ENCODE results near the gene DNAH10.
"Not testable (repeated sequence)": the region's sequence is repeated elsewhere in the genome, so short reads cannot be mapped to it uniquely, and the experiment has no call there.

DNAH10 gene

DNA sequence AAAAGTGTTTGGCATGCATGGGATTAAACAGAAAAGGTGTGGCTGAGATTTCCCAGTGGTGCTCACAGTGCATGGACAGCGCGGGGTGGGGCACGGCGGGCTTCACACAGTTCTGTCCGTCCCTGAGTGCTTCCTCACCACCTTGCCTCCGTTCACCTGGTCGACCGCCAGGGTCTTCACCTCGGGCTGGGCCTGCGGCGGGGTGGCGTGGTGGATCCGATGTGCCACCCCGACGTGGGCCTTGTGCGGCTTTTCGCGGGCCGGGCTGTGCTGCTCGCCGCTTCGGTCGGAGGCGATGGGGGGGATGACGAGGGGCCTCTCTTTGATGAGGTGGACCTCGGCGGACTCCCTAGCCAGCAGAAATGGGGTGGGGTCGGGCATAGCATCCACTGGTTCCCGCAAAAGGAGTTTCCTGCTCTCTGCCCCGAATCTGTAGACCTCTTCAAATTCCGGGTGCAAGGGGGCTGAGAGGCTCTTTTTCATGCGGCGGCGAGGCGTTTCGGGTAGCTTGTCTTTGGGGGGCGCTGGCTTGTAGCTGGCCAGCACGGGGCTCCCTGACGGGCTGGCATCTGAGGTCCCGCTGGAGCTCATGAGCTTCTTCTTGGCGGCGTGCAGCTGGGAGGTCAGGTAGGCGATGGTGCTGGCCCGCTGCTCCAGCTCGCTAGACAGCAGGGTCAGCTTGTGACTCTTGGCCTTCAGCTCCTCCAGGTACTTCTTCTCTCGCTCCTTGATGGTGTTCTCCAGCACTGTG, 175.0 kb downstream of the DNAH10 start:
- no peak for DNase-seq

DNA sequence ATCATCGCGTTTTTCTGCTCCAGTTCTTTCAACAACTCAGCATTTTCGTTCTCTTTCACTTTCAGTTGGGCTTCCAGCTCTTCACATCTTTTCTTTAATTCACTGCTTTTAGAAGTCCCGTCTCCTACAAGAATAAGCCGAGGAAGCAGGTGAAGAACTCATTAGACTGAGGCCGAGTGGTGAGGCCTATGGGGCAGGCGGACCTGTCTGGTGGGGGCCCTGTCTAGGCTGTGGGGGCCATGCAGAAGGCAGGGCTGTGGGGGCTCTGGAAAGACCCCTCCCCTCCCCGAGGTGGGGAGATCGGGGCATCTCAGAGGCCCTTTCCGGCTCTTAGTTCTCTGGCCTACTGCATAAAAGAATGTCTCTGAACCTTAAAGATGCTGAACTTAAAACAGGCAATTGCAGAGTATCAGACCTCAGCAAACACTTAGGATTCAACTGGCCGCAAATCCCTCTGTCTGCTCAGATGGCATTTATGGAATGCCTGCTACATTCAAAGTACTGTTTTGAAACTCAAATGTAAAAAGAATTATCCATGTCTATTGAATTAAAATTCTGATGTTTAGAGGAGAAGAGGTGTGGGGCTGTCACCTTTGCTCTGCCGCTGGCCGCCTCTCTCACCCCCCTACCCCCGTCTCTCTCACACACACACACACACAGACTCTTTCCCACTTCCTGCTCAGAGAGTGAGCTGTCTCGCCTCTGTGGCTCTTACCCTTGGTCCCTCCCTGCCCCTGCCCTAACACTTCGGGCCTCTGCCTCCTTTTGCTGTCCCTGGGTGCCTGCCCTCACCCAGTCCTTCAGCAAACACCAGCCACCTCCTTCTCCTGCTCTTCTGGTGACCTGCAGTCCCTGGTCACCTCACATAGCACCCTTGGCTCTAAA, 175.8 kb downstream of the DNAH10 start:
- DNase-seq = peak; percentile 21

DNA sequence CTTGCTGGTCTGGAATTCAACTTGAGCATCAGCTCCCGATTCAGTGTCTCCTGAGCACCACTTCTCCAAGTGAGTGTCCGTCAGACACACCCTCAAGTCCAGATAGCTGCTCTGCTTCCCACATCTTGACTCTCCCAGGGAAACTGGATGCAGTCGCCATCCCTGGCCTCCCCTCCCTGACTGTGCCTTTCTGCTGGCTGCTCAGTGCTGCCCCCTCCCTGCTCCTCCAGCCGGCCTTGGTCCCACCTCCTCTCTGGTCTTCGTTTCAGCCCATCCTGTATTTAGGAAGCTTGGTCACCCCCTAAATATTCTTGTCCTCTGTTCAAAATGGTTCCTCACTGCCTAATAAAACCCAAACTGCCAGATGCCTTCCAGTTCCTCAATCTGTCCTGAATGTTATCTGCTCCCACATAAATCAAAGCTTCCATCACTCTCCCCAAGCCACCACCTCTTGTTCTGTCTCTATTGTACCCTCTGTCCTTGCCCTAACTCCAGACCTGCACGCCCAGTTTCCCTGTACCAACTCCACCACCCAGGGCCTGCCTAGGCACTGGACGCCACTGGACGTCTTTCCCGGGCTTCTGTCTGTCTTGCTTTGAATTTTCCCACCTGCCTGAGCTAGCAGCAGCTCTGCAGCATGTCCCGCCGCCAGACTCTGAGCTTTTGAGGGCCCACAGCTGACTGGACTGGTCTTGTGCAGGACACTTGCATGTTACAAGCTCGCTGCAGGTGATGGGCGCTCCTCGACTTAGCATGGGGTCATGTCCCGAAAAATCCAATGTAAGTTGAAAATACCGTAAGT, 176.8 kb downstream of the DNAH10 start:
- no peak for DNase-seq

DNA sequence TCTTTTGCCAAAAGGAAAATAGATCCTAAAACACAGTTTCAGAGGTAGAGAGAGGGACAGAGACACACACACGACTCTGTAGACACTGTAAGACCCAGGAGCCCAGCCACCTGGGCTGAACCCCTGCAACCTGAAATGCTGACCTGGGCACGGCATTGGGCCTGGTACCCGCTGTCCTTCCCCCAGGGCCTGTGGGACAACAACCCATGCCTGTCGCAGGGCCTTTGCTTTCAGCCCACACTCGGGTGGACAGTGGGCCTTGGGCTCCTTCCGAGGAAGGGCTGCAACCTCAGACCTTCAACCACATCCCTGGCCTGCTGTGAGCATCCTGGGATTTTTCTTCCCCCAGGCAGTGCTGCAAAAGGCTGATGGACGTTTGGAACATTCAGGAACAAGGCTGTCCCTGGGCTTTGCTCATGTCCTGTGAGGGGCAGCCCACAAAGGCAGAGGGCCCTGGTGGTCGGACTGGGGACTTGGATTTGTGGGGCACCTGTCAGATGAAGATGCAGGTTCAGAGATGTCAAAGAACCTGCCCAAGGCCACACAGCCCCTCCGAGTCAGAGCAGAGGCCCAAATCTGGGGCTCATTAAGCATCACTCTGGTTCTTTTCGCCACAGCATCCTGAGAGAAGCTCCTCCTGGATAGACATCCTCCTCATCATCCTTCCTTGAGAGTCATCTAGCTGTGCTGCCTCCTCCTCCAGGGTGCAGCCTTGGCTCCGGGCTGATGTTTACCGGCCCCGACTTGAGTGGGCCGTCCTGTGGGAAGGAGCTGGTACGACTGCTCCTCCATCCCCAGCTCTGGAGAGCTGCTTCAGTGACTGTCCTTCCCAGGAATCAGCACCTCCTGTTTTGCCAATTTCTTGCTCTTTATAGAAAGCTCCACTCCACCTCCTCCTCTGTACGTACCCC, 177.9 kb downstream of the DNAH10 start:
- no peak for DNase-seq

DNA sequence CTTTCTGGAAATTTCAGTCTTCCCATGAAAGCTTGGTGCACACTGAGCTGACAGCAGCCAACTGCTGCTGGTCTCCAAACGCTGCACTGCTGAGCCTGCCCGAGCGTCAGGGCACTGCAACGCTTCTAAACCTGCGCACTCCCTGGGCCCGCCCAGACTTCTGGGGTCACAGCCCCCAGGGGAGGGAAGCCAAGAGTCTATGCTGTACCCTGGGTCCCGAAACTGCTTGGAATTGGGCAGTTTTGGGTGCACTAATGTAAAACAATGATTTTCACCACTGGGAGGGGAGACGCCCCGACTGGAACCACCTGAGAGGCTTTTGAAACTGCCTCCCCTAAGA, 178.5 kb downstream of the DNAH10 start:
- no peak for DNase-seq

DNA sequence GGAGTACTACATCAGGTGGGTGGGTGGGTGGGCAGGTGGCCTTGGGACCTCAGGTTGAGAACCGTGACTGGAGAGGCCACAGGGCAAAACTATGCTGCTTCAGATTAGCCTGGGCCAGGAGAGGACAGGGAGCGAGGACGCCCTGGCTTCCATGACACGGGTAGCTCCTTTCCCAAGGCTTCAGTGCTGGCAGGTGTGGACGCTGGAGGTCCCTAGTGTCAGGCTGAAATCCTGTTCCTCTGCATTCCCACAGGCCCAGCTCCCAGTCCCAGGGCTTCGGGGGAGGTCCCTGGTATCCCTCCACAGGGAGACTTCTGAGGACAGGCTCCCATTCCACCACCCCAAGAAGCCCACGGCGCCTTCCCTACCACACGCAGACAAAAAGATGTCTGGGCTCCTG, 178.9 kb downstream of the DNAH10 start:
- DNase-seq = no peak

DNA sequence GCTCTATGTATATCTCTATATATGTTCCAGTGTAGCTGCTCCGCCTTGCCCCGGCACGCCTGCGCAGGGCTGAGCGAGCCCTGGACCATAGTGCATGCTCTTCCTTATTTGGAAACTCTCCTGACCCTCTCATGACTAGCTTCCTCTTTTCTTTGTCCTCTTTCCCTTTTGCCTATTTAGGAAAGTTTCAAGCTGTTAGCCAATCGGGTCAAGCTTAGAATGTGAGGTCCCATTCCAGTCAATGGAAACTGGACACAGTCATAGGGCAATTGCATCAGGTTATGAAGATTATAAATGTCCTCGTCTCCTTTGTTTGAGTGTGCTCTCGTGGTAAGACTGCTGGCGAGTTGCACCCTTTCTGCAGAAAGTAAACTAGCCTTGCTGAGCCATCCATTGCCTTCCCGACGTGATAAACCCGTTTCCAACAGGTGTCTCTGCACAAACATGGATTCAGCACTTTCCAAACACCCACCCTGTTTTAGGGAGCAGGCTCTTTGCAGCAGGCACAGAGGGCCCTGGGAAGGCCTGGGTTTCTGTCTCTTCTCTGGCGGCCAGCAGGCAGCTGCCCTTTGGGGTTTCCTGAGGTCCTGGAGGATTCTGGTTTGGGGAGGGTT, 179.6 kb downstream of the DNAH10 start:
- DNase-seq = no peak

DNA sequence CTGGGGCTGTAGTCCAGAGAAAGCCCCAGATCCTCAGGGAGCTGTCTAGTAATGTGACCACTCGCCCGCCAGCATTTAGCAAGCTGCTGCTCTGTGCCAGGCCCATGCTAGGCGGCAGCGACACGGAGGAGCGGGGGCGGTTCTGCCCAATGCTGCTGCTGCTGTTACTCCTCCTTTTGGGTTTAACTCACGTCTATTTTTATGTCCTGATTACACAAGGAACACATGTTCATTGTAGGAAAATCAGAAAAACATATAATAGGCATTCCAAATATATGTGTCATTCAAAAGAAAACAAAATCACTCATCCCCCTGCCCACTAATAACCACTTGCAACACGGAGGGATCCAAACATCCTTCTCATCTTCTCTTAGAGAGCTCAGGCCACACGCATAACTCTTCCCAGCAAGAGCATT, 180.1 kb downstream of the DNAH10 start:
- DNase-seq = no peak

DNA sequence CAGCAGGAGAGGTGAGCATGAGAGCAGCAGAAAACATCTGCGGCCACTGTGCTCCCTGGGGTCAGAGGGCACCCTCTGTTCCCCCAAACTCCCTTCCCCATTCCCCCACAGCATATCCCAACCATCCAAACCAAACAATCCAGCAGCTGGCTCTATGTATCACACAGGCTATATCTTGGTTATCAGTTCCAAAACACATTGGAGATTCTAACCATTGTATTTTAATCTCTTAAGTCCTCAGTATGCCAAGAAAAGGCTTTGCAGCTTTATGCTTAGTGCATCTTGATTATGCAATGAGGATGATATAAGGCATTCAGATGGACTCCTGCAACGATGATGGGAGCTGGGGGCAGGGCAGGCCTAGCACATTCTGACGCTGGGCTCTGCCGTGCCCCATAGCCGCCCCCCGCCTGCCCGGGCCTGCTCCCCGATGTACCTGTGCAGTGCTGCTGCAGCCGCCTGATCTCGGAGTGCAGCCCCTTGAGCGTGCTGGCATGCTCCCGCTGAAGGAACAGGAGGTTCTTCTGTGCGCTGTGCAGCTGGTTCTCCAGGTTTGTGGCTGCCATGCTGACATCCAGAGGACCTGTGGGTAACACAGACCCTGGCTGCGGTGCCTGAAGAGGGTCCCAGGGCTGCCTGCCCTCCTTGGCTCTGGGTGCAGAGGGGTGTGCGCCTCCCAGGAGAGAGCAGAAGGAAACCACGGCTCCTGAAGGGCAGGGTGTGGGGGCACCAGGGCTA, 181.0 kb downstream of the DNAH10 start:
- DNase-seq = no peak

DNA sequence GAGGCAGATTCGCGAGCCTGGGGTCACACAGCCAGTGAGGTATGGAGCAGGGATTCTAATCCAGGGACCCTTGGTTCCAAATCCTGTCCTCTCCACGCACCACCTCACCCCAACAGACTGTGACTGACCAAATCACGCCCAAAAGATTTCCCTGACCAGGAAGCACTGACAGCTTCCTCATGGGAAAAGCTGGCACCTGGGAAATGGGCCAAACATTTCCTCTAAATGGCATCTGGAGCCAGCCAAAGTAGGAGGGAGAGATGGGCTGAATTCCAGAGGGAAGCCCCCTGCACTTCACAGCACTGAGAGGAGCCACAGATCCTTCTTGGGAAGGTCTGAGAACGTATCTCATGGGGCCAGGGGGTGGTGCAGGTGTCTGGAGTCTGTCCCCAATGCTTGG, 181.7 kb downstream of the DNAH10 start:
- DNase-seq = no peak

DNA sequence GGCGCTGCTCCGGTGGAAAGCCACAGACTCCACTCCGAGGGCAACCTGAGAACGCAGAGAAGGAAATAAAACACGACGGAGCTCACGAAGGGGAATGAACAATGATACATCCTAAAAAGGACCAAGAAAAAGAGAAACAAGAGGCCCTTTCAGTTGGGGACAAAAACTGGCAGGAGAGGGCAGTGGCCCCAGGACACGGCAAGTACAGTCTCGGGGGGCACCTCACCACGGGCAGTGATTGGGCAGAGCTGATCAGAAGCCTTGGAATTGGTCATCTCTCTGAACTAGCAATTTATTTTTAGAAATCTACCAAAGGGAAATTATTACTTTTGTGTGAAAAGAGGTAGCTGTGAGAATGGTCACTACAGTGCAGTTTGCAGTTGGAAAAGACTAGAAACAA, 182.6 kb downstream of the DNAH10 start:
- no peak for DNase-seq

DNA sequence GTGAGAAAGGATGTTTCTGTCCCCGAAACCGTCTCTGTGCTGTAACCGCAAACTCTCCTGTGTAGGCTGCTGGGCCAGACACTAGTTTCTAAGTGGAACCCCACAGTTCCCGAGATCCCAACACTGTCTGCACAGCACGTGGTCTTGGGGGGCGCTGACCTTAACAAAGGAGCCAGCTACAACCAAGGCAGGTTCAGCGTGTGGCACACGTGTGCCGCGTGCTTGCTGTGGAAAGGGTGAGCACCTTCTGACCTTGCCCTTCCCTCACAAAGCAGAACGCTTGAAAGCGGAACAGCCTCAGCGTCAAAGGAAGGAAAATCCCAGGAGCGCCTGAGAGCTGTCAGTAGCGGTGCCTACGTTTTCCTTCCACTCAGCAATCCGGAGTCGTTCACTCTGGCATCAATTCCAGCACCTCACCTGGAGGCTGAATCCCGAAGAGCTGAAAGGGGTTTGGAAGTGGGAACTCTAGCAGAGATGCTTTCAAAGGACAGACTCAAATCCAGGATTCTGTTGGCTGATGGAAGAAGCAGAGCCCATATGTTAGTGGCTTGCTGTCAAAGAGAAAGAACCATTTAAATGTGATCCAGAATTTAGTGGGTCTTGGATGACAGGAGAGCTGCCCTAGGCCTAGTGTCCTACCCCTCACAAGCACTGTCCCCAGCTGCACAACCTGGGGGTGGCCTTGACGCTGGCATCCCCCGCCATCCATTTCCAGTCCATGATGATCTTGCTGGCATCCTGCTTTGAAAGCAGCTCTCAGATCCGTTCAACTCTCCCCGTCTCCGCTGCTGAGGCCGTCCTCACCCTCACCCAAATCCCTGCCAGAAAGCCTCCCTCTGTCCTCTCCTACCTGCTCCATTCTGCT, 183.4 kb downstream of the DNAH10 start:
- DNase-seq = no peak

DNA sequence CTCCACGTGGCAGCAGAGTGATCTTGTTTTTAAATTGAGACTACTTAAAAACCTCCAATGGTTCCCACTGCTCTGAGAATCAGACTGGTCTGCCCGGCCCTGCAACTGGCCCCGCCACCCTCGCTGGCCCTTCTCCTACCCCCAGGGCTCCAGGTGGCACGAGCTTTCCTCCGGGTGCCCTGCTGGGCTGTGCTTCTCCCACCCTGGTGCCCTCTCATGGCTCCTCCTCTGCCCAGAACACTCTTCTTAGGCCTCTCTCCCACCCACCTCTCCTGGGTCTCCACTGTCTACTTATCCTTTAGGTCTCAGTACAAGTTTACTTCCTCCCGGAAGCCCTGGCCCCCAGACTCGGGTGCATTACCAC, 184.0 kb downstream of the DNAH10 start:
- no peak for DNase-seq

DNA sequence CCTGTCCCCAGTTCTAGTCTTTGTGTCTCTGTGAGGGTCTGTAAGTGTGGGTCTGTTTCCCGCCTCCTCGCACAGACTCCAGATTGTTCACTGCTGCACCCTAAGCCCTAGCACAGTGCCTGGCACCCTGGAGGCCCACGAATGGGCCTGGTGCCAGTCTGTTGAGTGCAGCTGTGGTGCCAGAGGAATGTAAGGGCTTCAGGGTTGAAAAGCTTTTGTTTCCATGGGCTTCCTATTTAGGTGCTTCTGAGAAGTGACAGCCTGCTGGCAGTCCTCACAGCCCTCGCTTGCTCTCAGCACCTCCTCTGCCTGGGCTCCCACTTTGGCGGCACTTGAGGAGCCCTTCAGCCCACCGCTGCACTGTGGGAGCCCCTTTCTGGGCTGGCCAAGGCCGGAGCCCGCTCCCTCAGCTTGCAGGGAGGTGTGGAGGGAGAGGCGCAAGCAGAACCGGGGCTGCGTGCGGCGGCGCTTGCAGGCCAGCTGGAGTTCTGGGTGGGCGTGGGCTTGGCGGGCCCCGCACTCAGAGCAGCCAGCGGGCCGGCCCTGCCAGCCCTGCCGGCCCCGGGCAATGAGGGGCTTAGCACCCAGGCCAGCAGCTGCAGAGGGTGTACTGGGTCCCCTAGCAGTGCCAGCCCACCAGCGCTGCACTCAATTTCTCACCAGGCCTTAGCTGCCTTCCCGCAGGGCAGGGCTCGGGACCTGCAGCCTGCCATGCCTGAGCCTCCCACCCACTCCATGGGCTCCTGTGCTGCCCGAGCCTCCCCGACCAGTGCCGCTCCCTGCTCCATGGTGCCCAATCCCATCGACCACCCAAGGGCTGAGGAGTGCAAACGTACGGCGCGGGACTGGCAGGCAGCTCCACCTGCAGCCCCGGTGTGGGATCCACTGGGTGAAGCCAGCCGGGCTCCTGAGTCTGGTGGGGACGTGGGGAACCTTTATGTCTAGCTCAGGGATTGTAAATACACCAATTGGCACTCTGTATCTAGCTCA, 184.7 kb downstream of the DNAH10 start:
- DNase-seq = not testable (repeated sequence)

DNA sequence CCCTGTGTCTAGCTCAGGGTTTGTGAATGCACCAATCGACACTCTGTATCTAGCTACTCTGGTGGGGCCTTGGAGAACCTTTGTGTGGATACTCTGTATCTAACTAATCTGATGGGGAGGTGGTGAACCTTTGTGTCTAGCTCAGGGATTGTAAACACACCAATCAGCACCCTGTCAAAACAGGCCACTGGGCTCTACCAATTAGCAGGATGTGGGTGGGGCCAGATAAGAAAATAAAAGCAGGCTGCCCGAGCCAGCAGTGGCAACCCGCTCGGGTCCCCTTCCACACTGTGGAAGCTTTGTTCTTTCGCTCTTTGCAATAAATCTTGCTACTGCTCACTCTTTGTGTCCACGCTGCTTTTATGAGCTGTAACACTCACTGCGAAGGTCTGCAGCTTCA, 185.4 kb downstream of the DNAH10 start:
- not testable (repeated sequence) for DNase-seq

DNA sequence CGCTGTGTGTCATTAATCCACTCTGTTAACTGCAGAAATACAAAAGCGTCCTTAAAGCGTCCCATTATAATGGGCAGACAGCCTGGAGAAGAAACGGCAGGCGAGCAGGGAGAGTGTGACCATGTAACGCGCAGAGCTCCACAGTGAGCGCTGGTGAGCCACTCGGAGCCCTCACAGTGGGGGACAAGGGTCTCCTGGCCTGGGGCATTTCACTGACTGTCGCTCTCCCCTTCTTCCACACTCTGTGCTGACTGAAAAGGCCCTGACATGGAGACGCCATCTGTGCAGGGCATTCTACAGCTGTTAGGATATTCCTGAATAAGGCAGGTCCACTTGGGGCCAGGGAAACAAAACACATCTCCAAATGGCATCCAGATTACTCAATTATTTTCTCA, 186.3 kb downstream of the DNAH10 start:
- no peak for DNase-seq

DNA sequence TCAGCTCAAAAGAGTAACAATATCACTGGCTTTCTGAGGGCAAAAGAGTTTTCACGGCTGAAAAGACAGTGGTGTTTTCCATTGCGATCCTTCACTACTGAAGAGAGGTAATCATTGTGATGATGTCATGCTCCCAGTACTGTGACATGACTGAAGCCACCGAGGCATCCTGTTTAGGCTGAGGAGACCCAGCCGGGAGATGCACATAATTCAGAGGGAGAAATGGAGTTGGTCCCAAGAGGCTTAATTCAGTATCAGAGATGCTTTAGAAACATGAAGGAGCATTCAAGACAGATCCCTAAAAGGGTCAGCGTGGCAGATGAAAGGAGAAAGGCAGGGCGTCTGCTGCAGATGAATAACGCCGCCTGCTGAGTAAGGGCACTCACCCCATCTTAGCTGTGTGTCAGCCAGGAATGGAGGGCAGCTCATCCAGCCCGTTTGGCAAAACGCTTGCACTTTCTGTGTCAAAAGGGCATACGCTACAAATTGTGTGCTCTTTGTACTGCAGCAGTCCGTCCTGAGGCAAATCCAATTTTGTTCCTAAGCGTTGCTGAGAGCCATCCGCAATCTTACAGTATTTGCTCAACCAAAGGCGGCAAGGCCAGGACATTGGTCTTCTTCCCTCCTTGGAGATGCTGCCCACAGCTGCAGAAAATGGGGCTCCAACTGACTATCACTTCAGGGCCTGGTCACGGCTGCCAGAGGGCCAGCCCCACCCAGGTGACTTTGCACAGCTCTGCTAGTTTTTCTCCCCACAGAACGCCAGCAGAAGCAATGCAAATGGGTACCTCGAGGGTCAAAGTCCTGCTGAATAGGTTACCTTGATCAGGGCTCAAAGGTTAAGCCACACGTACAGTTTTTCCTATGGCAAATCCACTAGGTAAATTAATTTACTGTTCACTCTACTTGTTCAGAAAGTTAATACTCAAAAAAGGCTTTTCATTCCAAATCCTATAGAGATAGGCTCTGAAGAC, 187.0 kb downstream of the DNAH10 start:
- no peak for DNase-seq

DNA sequence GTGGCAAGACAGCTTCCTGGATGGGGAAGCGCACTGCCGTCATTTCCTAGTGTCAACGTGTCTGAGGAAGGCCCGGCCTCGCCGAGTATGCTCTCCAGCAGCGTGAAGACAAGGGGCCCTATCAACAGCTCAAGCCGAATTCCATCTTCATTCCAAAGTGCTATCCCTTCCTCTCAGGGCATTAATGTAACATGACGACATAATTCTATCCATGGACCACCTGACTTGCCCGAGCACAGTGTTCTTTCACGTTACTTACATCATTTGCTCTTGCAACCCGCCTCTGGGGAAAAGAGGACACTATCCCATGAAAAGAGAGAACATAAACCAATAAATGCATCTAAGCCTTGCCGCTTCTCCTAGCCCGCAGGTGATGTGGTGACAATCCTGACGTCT, 187.7 kb downstream of the DNAH10 start:
- no peak for DNase-seq
